ENCODE measurements around the gene C15orf61. TPM values are rescaled to one million over a fixed set of nuclear protein-coding genes. Genes with fewer than 3 reads are reported as not detected.

Gene C15orf61
- polyA plus RNA-seq, 2 of the 4 experiments (the other 2 are of a cell fraction), result 3.6 to 5.9 TPM

DNA sequence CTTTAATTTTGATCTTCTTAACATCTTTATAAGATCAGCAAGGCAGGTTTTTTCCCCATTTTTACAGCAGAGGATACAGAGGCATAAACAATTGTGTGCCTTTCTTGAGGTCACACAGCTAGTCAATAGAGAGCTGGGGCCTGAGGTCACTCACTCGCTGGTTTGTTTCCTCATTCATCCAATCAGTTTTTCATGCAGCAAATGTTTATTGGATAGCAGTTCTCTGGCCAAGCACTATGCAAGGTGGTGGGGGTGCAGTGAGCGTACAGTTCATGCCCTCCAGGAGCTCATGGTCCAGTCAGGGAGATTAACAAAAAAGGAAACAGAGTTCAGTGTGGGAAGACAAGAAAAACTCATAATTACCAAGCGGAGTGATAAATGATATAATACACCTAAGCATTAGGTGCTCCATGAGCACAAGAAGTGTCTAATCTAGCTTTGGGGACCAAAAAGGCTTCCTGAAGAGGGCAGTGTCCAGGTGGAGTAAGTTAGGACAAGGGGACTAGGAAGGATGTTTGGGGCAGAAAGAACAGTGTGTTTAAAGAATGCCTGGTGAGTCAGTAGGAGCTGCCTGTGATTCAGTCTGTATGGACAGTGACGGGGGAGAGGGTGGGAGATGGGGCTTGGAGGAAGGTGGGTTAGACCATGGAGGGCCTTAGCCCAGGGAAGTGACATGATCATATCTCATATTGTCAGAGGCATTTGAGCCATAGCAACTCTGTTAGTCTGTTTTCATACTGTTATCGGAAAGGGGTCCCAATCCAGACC lies 50.9 kb downstream of the C15orf61 start:
- ChIA-PET POLR2A (no interaction called here), CTCF (interaction anchor here (0.8 to 1.8 kb wide), 7 partner anchors 8 to 264 kb away, joined by 3 to 5 read pairs (median 4); no protein-coding TSS in a partner anchor)
- ATAC-seq (no peak), DNase-seq (ENCODE audit: low read depth in 1 of 2, low spot score in 1 of 2) (no peak), FAIRE-seq (no peak)
- no peaks in the 10 kb centered on the region for H3K9me3 ChIP-seq
- 95% methylated on average over 5 of the region's 5 CpGs for WGBS (ENCODE audit: missing lambda C conversion rate)
- no peak overlapping the region for H3K27ac ChIP-seq
- no peak overlapping the region for H3K4me2 ChIP-seq
- TF ChIP-seq NR3C1 (IDR thresholded peaks at IDR 0.05), result no peak
- TF ChIP-seq JUNB (IDR thresholded peaks at IDR 0.05), result no peak
- TF ChIP-seq, protein P1, sequence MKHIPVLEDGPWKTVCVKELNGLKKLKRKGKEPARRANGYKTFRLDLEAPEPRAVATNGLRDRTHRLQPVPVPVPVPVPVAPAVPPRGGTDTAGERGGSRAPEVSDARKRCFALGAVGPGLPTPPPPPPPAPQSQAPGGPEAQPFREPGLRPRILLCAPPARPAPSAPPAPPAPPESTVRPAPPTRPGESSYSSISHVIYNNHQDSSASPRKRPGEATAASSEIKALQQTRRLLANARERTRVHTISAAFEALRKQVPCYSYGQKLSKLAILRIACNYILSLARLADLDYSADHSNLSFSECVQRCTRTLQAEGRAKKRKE (CRISPR knock-in tag; IDR thresholded peaks at IDR 0.05; ENCODE audit: low read depth), result no peak
- TF ChIP-seq POLR2AphosphoS2 (conservative IDR thresholded peaks at IDR 0.05; ENCODE audit: low read length), result no peak
- TF ChIP-seq ZC3H11A (IDR thresholded peaks at IDR 0.05), result no peak
- no peak for TF ChIP-seq NFE2L2 (conservative IDR thresholded peaks at IDR 0.05; ENCODE audit: low read length)
- TF ChIP-seq HOXA7 (CRISPR knock-in tag; IDR thresholded peaks at IDR 0.05), result no peak
- TF ChIP-seq, protein P2, sequence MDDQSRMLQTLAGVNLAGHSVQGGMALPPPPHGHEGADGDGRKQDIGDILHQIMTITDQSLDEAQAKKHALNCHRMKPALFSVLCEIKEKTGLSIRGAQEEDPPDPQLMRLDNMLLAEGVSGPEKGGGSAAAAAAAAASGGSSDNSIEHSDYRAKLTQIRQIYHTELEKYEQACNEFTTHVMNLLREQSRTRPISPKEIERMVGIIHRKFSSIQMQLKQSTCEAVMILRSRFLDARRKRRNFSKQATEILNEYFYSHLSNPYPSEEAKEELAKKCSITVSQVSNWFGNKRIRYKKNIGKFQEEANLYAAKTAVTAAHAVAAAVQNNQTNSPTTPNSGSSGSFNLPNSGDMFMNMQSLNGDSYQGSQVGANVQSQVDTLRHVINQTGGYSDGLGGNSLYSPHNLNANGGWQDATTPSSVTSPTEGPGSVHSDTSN (IDR thresholded peaks at IDR 0.05), result no peak
- TF ChIP-seq, protein P3, sequence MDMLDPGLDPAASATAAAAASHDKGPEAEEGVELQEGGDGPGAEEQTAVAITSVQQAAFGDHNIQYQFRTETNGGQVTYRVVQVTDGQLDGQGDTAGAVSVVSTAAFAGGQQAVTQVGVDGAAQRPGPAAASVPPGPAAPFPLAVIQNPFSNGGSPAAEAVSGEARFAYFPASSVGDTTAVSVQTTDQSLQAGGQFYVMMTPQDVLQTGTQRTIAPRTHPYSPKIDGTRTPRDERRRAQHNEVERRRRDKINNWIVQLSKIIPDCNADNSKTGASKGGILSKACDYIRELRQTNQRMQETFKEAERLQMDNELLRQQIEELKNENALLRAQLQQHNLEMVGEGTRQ (IDR thresholded peaks at IDR 0.05), result no peak
- TF ChIP-seq, protein P4, sequence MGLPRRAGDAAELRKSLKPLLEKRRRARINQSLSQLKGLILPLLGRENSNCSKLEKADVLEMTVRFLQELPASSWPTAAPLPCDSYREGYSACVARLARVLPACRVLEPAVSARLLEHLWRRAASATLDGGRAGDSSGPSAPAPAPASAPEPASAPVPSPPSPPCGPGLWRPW (IDR thresholded peaks at IDR 0.05), result no peak
- no peak for TF ChIP-seq HOXB5 (CRISPR knock-in tag; IDR thresholded peaks at IDR 0.05)
- TF ChIP-seq MYC (IDR thresholded peaks at IDR 0.05; ENCODE audit: borderline replicate concordance, low read length), result no peak
- no peak for TF ChIP-seq SREBF2 (IDR thresholded peaks at IDR 0.05)
- TF ChIP-seq, protein P5, sequence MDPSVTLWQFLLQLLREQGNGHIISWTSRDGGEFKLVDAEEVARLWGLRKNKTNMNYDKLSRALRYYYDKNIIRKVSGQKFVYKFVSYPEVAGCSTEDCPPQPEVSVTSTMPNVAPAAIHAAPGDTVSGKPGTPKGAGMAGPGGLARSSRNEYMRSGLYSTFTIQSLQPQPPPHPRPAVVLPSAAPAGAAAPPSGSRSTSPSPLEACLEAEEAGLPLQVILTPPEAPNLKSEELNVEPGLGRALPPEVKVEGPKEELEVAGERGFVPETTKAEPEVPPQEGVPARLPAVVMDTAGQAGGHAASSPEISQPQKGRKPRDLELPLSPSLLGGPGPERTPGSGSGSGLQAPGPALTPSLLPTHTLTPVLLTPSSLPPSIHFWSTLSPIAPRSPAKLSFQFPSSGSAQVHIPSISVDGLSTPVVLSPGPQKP (IDR thresholded peaks at IDR 0.05; ENCODE audit: low read depth, low read length), result no peak
- no peak overlapping the region for H3K4me3 ChIP-seq
- no peaks in the 10 kb centered on the region for H3K4me1 ChIP-seq

DNA sequence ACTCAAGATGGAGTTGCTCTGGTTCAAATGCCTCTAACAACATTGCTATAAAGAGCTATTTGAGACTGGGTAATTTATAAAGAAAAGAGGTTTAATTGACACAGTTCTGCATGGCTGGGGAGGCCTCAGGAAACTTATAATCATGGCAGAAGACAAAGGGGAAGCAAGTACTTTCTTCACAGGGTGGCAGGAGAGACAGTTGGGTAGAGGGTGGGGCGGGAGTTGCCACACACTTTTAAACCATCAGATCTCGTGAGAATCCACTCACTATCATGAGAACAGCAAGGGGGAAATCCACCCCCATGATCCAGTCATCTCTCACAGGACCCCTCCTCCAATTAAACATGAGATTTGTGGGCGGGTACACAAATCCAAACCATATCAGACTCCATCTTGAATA lies 52.3 kb downstream of the C15orf61 start:
- ATAC-seq, result no peak
- Histone ChIP-seq H3K4me3 (no peak overlapping the region), H3K4me1 (no peaks in the 10 kb centered on the region), H3K27ac (no peak overlapping the region), H3K9me3 (no peaks in the 10 kb centered on the region), H3K4me2 (no peak overlapping the region)
- no peak for TF ChIP-seq HEYL (CRISPR knock-in tag; IDR thresholded peaks at IDR 0.05)
- TF ChIP-seq RFX5 (IDR thresholded peaks at IDR 0.05), result no peak
- TF ChIP-seq, protein P5 (IDR thresholded peaks at IDR 0.05; ENCODE audit: low read depth, low read length), result no peak
- TF ChIP-seq NFE2L2 (conservative IDR thresholded peaks at IDR 0.05; ENCODE audit: low read length), result no peak
- TF ChIP-seq NR3C1 (IDR thresholded peaks at IDR 0.05), result no peak
- TF ChIP-seq, protein P6, sequence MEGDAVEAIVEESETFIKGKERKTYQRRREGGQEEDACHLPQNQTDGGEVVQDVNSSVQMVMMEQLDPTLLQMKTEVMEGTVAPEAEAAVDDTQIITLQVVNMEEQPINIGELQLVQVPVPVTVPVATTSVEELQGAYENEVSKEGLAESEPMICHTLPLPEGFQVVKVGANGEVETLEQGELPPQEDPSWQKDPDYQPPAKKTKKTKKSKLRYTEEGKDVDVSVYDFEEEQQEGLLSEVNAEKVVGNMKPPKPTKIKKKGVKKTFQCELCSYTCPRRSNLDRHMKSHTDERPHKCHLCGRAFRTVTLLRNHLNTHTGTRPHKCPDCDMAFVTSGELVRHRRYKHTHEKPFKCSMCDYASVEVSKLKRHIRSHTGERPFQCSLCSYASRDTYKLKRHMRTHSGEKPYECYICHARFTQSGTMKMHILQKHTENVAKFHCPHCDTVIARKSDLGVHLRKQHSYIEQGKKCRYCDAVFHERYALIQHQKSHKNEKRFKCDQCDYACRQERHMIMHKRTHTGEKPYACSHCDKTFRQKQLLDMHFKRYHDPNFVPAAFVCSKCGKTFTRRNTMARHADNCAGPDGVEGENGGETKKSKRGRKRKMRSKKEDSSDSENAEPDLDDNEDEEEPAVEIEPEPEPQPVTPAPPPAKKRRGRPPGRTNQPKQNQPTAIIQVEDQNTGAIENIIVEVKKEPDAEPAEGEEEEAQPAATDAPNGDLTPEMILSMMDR (IDR thresholded peaks at IDR 0.05), result no peak
- no peak for TF ChIP-seq HOXB13 (CRISPR knock-in tag; IDR thresholded peaks at IDR 0.05; ENCODE audit: low read depth)
- TF ChIP-seq, protein P2 (IDR thresholded peaks at IDR 0.05), result no peak
- FAIRE-seq, result no peak
- ChIA-PET CTCF (interaction anchor here (1.1 to 1.4 kb wide), 2 partner anchors 9 to 20 kb away, joined by 3 to 5 read pairs; no protein-coding TSS in a partner anchor), POLR2A (no interaction called here)
- 89% methylated on average over 3 of the region's 3 CpGs for WGBS (ENCODE audit: missing lambda C conversion rate)
- no peak for DNase-seq (ENCODE audit: low read depth in 1 of 2, low spot score in 1 of 2)
